ENCODE measurements around the gene PHACTR2.
"Not testable (repeated sequence)": the region's sequence is repeated elsewhere in the genome, so short reads cannot be mapped to it uniquely, and the experiment has no call there.

The PHACTR2 gene

DNA sequence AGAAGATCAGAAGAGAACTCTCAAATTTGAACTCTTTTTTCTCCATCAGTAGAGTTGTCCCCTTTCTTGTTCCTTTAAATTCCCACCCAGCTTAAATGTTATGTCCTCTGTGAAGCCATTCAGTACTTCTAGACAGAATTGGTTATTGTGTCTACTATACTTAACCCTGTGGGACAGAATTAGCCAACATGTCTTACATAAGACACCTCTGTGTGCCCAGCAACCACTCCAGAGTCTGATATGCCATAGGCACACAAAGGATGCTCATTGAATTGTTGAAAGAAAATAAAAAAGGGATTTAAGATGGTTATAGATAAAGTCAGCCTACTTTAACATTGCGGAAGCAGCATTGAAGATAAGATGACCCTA is 88.4 kb downstream of the PHACTR2 start:
- no peak for DNase-seq (ENCODE audit: low spot score)

DNA sequence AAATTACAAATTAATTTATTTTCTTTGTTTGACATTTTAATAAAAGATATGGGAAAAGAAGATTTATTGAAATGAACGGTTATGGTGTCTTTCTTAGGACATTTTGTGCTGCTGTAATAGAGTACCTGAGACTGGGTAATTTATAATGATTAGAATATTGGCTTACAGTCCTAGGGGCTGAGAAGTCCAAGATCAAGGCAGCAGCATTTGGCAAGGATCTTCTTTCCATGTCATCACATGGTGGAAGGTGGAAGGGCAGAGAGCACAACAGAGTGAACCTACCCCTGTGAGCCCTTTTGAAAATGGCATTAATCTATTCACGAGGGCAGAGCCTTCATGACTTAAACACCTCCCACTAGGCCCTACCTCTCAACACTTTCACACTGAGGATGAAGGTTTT is 89.7 kb downstream of the PHACTR2 start:
- no peak for DNase-seq (ENCODE audit: low spot score)

DNA sequence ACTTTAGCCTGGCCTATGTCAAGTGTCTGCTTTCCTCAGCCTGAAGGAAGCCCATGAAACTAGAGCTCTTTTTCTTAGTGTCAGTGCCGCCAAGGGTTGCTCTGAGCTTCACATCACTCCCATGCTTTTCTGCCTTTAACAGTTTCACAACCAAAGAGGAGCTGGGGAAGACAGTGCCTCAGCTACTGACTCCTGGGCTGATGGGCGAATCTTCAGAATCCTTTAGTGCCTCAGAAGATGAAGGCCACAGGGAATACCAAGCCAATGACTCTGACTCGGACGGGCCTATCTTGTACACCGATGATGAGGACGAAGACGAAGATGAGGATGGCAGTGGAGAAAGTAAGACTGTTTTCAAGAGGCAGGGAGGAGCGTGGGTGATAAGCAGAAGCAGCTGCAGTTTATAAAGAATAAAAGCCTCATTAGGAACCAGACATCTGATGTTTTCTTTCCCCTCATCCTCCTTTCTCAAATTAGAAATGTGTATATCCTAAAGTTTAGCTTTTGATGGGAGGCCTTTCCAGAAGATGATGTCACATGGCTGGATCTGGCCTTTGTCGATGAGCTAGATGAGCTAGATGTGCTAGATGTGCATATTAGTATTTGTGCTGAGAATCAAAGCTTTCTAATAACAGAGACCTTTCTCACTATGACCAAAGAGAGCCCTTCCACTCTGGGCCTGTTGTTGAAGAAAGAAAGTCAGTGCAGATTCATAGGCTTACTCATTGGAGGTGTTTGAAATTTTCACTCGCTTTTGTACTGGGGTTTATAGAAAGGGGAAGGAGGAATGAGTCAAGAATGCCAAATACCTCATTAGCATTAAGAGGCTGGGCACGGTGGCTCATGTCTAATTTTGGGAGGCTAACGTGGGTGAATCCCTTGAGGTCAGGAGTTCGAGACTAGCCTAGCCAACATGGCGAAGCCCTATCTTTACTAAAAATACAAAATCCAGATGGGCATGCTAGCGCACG is 94.6 kb downstream of the PHACTR2 start:
- no peak for DNase-seq (ENCODE audit: low spot score)

DNA sequence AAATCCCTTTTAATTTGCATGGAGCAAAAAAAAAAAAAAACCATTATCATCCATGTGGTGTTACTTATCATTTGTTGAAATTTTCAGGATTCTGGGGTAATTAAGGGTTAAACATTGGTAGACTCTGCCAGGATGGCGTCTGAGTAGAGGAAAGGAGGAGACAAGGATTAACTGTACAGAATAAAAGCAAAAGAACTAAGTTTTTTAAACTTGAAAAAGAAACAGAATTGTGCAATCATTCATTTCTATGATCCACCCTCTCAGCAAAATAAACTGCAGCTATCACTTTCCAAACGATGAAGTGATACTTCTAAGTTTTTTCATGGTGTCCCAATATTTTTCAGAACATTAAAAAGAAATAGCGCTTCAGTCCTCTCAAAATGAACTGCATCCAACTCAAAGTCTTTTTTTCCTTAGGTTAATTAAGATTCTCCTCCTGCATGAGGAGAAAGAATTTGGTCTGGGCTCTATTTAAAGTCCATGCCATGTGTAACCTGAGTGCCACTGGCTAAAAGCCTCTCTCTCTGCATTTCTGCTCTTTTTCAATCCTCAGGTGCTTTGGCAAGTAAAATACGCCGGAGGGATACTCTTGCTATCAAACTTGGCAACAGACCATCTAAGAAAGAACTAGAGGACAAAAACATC is 95.9 kb downstream of the PHACTR2 start:
- DNase-seq (ENCODE audit: low spot score): no peak

DNA sequence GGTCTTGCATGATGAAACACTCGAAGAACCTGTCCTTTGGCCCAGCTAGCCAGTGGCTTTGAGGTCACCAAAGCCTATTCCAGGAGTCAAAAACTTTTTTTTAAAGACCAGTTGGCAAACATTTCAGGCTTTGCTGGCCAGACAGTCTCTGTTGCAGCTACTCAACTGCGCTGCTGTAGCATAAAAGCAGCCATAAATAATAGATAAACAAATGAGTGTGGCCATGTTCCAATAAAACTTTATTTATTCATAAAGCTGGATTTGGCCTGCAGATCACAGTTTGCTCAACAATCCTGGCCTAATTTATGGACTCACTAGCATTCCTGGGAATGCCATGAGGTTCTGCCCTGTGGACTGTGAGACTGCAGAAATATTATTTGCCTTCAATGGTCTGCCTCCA is 96.6 kb downstream of the PHACTR2 start:
- no peak for DNase-seq (ENCODE audit: low spot score)

DNA sequence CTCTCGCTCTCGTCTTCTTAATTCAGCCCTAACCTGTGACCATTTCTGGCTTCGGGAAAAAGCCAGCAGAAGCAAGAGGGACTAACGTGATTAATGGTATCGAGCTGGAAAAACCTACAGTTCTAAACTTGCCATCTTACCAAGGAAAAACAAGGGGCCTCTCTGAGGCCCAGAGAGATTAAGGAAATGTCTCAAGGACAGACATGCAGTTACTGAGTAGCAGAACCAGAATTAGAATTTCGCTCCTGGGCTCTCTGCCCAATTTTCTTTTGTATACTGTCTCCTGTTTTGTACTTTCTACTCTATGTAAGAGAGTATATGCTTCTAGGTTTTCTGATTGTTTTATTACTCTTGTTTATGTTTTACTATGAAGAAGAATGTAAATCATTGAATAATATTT is 97.6 kb downstream of the PHACTR2 start:
- no peak for DNase-seq (ENCODE audit: low spot score)

DNA sequence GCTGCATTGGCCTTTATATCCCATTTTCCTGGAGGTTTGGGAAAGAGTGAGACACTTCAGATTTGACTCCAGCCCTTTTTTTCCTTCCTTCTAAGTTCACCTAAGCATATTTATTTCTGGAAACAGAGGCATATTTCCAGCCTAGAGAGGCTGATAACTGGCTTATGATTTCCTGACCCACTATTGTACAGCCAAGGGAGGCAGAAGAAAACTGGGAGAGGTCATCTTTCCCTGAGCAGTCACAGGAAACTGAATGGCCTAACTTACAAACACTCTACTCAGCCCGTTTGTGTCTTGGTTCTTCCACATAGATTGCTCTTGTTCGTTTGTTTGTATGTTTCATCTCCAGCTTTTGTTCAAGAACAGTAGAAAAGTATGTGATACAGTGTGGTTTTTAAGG is 101.2 kb downstream of the PHACTR2 start:
- no peak for DNase-seq (ENCODE audit: low spot score)

DNA sequence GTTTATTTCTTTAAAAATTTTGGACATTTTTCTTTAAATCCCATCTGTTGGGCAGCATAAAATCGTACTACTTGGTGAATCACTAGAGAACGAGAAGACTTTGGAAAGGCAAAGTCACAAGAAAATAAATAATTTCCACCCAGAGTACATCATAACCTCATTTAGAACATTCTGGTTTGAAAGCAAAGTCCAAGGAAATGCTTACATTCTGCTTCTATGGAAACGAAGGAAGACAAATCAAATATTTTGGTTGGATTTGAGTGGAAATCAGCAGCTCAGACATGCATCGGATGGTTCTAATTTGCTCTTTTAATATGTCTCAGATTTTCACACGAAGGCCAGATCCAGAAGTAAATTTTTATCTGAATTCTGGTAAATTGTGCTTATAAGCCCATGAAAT is 104.7 kb downstream of the PHACTR2 start:
- DNase-seq (ENCODE audit: low spot score): no peak

DNA sequence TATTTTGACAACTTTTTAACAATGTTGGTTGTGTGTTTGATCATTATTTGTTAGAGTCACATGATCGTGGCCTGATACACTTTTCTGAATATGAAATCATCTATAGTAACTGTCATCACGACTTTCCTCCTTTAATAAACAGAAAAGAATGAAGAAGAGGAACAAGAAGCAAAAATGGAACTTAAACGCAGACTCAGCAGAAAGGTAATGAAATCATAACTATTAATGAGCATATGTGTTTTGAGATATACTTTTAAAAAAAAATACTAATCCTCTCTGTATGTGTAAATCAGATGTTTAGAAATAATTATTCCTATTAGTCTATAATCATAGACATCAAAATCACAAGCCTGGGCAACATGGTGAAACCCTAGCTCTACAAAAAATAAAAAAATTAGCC is 105.3 kb downstream of the PHACTR2 start:
- no peak for DNase-seq (ENCODE audit: low spot score)

DNA sequence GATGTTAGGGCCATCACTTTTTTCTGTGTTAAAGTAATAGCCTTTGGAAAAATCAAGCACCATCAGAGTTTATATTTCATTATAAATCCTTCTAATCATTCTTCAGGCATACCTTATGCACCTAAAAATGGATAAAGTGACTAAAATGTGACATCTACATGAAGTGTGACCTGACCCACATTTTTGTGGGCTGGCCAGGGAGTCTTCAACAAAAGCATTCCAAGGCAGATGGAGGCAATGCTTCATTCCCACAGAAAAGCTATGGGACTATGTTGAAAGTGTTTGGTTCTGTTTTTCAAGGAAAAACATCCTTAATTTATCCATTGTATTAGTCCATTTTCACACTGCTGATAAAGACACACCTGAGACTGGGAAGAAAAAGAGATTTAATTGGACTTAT is 106.6 kb downstream of the PHACTR2 start:
- DNase-seq (ENCODE audit: low spot score): no peak

DNA sequence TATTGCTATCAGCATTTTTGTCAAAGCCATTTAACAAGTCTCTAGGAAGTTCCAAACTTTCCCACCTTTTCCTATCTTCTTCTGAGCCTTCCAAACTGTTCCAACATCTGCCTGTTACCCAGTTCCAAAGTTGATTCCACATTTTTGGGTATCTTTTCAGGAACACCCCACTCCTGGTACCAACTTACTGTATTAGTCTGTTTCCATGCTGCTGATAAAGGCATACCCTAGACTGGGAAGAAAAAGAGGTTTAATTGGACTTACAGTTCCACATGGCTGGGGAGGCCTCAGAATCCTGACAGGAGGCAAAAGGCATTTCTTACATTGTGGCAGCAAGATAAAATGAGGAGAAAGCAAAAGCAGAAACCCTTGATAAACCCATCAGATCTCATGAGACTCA is 108.6 kb downstream of the PHACTR2 start:
- not testable (repeated sequence) for DNase-seq (ENCODE audit: low spot score)

DNA sequence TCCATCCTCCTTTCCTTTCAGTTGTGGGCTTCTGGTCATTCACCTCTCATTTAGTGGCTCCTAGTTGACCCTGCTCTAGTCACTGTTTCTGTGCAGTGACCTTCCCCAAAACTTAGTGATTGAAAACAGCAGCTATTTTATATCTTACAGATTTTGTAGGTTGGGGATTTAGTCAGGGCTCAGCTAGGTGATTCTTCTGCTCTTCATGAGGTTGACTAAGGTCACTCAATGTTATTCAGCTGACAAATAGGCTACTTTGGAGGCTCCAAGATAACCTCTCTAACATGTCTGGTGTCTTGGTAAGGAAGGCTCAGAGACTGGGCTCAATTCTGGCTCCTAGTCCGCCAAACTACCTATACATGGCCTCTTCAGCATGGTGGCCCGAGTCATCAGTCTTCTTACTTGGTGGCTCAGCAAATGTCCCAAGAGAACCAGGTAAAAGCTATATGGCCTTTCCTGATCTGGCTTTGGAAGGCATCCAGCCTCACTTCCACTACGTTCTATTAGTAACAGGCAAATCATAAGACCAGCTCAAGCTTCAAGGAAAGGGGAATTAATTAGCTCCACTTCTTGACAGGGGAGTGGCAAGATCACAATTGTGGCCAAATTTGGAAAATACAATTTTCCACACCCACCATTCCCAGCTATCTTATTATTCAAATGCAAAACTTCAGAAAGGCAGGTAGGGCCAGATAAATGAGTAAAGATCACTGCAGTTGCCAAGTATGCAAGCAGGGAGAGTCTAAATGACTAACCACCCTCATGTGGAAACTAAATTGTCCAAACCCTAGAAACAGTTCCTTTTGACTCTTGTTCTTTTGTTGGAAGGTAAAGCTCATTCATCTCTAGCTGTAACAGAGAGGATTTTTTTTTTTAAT is 114.9 kb downstream of the PHACTR2 start:
- no peak for DNase-seq (ENCODE audit: low spot score)

DNA sequence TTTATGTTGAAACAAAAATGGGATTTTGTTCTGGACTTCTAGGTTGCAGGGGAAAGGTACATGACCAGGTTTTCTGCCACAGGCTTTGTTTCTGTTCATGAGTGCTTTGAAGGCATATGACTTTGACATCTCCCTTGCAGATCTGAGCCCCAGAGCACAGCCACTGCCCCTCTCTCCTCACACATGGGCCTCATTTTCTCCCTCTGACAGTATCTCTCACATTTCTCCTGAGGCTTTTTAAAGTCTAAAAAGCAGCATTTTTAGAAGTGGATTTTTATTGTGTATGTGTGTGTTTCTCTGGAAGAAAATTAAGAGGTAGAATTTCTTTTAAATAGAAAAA is 115.5 kb downstream of the PHACTR2 start:
- DNase-seq (ENCODE audit: low spot score): no peak

DNA sequence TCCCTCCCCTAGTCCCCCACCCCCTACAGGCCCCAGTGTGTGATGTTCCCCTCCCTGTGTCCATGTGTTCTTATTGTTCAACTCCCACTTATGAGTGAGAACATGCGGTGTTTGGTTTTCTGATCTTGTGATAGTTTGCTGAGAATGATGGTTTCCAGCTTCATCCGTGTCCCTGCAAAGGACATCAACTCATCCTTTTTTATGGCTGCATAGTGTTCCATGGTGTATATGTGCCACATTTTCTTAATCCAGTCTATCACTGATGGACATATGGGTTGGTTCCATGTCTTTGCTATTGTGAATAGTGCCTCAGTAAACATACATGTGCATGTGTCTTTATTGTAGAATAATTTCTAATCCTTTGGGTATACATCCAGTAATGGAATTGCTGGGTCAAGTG is 118.8 kb downstream of the PHACTR2 start:
- DNase-seq (ENCODE audit: low spot score): not testable (repeated sequence)

DNA sequence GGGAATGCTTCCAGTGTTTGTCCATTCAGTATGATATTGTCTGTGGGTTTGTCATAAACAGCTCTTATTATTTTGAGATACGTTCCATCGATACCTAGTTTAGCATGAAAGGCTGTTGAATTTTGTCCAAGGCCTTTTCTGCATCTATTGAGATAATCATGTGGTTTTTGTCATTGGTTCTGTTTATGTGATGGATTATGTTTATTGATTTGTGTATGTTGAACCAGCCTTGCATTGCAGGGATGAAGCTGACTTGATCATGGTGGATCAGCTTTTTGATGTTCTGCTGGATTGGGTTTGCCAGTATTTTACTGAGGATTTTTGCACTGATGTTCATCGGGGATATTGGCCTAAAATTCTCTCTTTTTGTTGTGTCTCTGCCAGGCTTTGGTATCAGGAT is 120.7 kb downstream of the PHACTR2 start:
- DNase-seq (ENCODE audit: low spot score): not testable (repeated sequence)

DNA sequence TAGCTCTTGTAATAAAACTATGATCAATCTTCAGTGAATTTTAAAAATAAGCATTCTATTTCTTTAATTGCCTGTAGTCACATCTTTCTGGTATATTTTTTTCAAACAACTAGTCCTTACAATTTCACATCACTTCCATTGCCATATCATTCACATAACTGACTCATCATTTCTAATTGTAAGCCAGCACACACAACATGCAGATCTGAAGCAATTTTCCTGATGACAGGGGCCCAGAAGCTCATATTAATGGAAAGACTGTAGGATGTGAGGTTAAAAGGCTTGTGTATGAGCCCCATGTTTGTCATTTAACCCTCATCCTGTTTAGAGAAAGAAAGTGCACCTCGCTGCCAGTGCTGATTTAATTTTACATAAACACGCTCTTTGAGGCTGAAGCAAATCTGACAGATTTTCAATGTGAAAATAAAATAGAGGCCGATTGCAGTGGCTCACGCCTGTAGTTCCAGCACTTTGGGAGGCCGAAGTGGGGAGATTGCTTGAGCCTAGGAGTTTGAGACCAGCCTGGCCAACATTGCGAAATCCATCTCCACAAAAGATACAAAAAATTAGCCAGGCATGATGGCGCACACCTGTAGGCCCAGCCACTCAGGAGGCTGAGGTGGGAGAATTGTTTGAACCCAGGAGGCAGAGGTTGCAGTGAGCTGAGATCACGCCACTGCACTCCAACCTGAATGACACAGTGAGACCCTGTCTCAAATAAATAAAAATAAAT is 125.2 kb downstream of the PHACTR2 start:
- no peak for DNase-seq (ENCODE audit: low spot score)

DNA sequence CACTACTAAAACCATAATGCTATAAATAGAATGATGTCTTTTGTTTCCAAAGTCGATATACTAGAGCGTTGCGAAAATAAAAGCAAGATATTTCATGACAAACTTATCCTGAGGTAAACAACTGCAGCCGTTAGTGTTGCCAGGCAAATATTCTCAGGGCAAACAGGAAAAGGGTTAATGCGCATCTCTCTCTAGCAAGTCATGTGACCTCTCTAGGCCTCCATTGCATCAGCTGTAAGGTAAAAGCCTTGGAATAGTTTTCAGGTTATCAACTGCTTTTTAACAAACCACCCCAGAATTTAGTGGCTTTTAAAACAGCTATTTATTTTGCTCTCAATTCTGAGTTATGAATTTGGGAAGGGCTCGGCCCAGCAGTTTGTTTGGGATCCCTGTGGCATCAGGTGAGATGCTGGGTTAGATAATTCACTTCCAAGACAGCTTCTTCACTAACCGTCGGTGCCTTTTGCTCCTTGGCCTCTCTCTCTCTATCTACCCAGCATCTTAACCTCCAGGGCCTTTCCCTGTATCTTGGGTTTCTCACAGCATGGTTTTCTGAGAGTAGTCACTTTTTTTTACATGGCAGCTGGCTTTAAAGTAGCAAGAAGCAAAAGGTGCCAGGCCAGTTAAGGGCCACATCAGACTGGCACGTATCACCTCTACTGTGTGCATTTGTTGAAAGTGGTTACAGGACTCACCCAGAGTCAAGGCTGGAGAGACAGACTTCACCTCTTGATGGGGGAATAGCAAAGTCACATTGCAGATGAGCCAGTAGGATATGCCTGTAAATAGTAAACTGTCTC is 126.2 kb downstream of the PHACTR2 start:
- DNase-seq (ENCODE audit: low spot score): no peak

DNA sequence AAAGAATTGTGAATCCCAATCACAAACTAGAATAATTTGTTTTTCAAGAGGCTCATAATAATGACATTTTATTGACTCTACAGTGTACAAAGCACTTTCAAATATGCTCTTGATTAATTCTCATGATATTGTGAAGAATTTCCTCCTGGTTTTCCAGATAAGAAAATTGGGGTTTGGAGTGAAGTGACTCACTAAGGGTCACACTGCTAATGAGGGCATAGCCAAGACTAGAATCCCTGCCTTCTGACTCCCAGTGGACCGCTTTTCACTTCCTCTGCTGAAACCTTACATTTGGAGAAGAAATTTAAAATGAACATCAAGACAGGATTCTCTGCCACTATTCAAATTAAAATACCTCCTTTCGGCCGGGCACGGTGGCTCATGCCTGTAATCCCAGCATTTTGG is 127.1 kb downstream of the PHACTR2 start:
- DNase-seq (ENCODE audit: low spot score): no peak

DNA sequence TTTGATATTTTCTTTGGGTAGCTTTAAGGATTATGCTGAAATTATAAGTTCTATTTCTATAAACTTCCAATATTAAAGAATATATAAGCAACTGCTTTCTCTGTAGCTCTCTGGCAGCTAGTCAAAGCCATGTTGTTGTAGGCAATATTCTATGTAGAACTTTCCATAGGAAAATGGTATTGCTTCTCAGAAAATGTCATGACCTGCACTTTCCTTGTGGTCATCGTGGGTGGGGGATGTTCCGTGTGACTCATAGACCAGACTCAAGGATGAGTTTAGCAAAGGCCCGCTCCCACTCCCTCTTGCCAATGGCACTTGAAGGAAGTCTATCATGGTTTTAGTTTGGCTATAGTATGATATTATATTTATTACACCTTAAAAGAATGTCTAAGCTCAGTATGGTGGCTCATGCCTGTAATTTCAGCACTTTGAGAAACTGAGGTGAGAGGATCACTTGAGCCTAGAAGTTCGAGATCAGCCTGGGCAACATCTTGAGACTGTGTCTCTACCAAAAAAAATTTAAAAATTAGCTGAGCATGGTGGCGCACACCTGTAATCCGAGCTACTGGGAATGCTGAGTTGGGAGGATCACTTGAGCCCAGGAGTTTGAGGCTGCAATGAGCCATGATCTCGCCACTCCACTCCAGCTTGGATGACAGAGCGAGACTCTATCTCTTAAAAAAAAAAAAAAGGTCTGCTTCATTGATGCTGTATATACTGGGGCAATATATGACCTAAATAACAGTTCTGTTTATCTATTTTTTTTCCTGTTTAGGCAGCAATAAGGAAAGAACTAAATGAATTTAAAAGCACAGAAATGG is 128.7 kb downstream of the PHACTR2 start:
- DNase-seq (ENCODE audit: low spot score): no peak

DNA sequence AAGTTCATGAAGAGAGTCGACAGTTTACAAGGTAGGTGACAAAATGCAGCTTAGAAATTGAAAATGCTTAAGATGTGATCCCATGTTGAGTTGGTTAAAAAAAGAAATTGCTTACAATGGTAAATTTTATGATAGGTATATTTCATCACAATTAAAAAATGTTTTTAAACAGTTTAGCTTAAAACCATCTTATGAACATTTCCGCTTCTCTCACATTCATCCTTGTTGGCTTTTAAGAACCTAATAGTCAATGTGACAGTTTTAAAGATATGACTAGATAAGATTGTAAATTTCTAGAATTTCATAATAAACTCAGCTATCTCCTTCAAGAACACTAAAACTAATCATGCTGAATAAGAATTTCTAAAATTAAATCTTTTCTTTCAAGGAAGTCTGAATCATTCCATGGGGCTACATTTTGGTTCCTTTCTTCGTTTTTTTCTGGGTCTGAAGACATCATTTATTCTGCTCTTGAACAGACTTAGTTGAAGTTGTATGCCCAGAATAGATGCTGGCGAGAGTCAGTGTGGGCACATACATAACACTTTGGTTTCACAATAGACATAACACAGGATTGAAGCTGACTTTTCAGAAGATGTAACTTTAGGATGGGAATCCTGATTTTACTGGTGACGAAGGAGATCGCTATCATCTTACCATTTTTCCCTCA is 129.5 kb downstream of the PHACTR2 start:
- no peak for DNase-seq (ENCODE audit: low spot score)

Measured in ecto neural progenitor cell (in vitro differentiated cells).